NCI-H82 treated with DMSO at 0.1 percent for 48 hours (cell line): ENCODE results near the gene CCHCR1.
"Not testable (repeated sequence)": the region's sequence is repeated elsewhere in the genome, so short reads cannot be mapped to it uniquely, and the experiment has no call there.

Source experiments
- DNase-seq: peaks from one replicate; lab custom pipeline; 2025; ENCODE audit not compliant: unreplicated experiment; lab: John Stamatoyannopoulos, UW

Gene CCHCR1

DNA sequence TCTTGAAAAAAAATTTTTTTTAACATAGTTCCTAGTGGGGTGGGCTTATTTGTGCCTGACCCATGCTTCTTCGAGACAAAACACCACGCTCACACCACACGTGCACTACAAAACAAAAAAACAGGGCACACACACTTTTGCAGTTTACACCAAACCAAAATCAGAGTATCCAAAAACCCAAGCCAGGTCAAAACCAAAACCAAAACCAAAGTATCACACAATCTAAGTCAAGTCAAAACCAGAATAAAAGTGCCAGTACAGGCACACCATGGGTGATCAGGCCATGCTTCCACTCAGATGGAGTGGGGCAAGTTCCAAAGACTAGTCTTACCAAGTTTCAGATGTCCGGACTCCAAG, 28.1 kb upstream of the CCHCR1 start:
- DNase-seq, result not testable (repeated sequence)

- not testable (repeated sequence) for DNase-seq
Measured at GRCh38 chr6:31183859-31184258, 26.3 kb upstream of the CCHCR1 start.

DNA sequence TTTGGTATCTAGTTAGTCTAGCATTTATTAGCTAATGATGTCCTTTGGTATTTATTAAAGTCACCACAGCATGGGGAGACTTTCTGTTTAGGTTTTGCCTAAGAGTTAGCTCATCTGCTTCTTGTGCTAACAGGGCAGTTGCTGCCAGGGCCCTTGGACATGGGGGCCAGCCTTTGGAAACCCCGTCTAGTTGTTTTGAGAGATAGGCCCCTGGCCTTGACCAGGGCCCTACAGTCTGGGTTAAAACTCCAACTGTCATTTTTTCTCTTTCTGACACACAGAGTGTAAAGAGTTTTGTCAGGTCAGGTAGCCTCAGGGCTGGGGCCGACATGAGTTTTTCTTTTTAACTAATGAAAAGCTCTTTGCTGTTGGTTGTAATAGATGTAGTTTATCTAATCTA, 25.7 kb upstream of the CCHCR1 start:
- not testable (repeated sequence) for DNase-seq

- no peak for DNase-seq
Measured at GRCh38 chr6:31180500-31180899, 22.9 kb upstream of the CCHCR1 start.

DNA sequence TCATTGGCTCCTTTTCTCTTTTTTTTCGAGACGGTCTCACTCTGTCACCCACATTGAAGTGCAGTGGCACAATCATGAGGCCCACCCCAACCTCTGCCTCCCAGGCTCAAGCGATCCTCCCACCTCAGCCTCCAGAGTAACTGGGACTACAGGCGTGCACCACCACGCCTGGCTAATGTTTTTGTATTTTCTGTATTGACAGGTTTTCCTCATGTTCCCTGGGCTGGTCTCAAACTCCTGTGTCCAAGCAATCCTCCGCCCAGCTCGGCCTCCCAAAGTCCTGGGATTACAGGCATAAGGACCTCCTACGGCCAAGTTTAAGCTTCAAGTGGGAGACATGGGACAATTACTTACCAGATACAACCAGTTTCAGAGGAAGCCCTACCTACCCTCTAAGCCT, 22.3 kb upstream of the CCHCR1 start:
- no peak for DNase-seq

GRCh38 chr6:31179042-31179386, 21.4 kb upstream of the CCHCR1 start:
- no peak for DNase-seq

DNA sequence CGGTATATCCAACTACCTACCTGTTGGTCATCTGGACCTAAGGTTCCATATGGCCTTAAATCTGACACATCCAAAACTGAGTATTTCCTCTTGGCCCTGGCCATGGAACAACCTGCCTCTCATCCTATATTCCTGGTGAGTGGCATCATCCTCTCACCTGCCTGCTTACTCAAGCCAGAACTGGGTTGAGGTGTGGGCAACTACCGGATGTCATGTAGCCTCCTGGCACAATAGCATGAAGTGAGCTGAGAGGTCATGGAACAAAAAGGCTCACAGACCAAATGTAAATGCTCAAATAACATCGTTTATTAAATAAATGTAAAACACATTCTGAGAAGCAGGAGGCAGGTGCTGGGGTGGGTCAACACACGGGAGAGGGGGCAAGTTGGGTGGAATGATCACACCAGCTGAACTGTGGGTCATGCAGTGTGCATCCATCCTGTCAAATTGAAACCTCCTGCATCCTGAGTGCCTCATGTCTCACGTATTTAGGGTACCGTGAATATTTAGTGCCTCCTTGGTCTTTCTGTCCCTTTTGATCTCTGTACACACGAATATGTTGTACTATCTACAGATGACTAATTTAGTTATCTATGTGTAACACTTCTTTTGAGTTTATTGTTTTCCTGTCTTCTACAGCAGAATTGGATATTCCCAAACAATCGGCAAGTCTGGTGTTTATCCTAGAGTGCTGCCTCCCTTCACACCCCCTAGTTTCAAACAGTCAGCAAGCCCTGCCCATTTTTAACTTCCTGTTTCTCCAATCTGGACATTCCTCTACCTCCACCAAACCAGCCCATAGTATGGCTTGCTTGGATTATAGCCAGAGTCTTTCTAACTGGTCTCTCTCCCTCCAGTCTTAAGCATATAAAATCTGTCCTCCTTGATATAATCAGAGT, 20.8 kb upstream of the CCHCR1 start:
- no peak for DNase-seq

DNA sequence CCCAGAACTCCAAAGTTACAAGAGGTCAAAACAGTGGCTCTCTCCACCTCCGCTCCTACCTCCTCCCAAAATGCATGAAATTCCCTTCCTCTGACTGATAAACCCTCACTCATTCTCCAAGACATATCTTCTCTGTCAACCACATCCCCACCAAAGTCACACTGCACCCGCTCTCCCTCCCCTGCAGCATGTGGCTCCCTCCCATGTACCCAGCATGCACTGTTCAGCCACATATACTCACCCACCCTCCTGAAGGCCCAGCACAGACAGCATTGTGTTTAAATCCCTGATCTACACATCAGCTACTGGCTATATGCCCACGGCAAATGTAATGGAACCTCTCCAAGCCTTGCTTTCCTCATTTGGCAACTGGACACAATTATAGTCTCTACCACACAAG, 18.4 kb upstream of the CCHCR1 start:
- no peak for DNase-seq

GRCh38 chr6:31174378-31174777, 16.8 kb upstream of the CCHCR1 start:
- no peak for DNase-seq

GRCh38 chr6:31173406-31173805, 15.8 kb upstream of the CCHCR1 start:
- no peak for DNase-seq

DNA sequence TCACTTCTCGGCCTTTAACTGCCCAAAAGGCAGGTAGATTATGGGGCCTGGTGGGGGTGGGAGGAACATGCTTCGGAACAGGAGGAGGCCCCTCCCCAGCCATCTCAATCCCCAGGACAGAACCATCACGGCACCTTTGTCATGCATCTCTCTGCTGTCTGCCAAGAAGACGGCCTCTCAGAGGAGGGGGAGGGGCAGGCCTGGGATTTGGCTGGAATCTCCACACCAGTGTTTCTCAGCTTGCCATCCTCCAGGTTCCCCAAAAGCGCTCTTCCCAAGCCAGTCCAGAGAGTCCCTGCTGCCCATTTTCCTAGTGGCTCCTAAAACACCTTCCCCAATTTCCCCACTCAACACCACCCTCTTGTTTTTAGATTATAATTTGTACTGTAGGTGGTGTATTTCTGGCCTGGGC, 15.4 kb upstream of the CCHCR1 start:
- no peak for DNase-seq

DNA sequence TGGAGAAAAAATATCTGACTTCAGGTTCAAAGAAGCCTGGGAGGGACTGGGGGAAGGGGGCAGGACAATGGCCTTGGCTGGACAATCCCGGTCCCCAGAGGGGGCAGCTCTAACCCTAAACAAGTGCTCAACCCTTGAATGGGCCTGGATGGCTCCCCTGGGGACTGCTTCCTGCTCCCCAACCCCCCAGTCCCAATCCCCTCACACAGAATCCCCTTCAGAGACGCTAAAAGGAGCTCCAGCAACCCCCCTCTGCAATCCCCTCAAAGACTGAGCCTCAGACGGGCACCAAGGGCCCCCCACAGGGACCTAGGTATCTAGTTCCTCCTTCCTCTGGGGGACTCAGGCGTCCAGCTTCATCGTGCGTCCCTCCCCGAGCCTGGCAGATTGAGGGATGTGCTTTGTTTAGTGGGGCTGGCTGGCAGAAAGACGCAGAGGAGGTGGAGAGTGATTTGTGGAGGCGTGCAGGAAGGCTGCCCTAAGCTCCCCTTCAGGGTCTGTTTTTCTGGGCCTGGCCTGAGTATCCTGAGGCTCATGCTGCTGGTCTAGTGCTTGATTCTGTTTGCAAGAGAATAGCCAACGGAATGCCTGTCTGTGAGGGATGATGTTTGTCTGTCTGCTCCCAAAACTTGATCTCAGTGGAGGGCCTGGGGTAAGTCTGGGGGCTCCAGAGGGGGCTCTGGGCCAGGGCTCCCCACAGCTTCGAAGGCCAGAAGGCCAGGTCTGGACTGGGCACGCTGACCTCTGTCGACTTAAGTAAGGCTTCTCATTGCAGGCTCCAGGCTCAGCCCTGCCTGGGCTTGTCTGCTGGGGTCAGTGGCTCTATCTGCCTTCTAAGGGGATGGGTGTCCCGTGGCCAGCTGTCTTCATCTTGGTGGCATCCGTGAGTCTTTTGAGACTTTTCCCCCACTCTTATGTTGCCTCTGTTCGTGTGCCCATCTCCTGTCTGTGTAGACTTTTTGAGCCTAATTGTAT, 14.6 kb upstream of the CCHCR1 start:
- no peak for DNase-seq

DNA sequence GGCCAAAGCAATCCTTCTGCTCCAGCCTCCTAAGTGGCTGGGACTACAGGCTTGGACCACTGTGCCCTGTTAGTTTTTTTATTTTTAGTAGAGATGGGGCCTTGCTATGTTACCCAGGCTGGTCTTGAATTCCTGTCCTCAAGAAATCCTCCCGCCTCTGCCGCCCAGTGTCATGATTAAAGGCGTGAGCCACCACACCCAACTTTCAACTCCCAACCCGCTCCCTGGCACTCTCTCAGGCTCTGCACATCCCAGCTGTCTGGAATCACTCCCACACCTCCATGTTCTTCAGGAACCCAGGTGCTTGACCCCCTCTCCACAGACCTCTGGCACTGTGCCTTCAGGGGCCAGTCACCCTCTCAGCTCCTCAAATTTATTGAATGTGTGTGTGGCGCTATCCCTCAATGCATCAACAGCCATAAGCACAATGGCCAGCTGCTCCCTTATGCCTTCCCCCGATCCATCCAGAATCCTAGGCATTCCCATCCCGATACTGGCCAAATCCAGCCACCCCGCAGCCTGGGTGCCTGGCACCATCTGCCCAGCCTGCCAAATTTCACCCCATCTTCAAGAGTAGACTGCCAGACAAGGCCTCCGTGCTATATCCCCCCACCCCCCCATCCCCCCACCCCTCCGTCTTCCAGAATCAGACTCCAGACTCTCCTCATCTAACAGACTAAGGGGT, 13.5 kb upstream of the CCHCR1 start:
- DNase-seq, result no peak

- no peak for DNase-seq
Measured at GRCh38 chr6:31170600-31170881, 12.9 kb upstream of the CCHCR1 start, which contains the start of gene POU5F1. Gene POU5F1 (minus strand): TSS chr6:31170682. CDS start chr6:31170620, 62 bp downstream.

GRCh38 chr6:31169858-31170599, 12.4 kb upstream of the CCHCR1 start:
- DNase-seq, result not testable (repeated sequence)

GRCh38 chr6:31169123-31169857, 11.7 kb upstream of the CCHCR1 start:
- DNase-seq, result no peak

- no peak for DNase-seq
Measured at GRCh38 chr6:31168606-31169005, 11.0 kb upstream of the CCHCR1 start.

- no peak for DNase-seq
Measured at GRCh38 chr6:31165986-31166385, 8.4 kb upstream of the CCHCR1 start.

GRCh38 chr6:31165064-31165832, 7.6 kb upstream of the CCHCR1 start:
- not testable (repeated sequence) for DNase-seq
